Measurements from ENCODE around the gene ASIC2.

ASIC2 gene

GRCh38 chr17:33033176-33033575, 259.9 kb downstream of the ASIC2 start:
- Histone ChIP-seq H3K4me3 (ENCODE audit: low read depth in 1 of 5, low read length in 5 of 5) (no peak overlapping the region), H3K9ac (ENCODE audit: low read length in 5 of 5) (no peak overlapping the region), H3K4me1 (ENCODE audit: control insufficient read depth in 5 of 5, insufficient read depth in 5 of 5, low read length in 5 of 5) (no peaks in the 10 kb centered on the region), H3K36me3 (ENCODE audit: control insufficient read depth in 5 of 5, insufficient read depth in 5 of 5, low read length in 5 of 5) (no peaks in the 10 kb centered on the region), H3K9me3 (ENCODE audit: control insufficient read depth in 5 of 5, low read length in 5 of 5) (peaks cover 0 to 4% (median 0%) of the 10 kb centered on the region in 5 donors), H3K27ac (ENCODE audit: low read depth, low read length) (no peak overlapping the region), H3K27me3 (ENCODE audit: control insufficient read depth in 5 of 5, insufficient read depth in 4 of 5, low read length in 5 of 5) (peaks cover 0 to 8% (median 0%) of the 10 kb centered on the region in 5 donors)

DNA sequence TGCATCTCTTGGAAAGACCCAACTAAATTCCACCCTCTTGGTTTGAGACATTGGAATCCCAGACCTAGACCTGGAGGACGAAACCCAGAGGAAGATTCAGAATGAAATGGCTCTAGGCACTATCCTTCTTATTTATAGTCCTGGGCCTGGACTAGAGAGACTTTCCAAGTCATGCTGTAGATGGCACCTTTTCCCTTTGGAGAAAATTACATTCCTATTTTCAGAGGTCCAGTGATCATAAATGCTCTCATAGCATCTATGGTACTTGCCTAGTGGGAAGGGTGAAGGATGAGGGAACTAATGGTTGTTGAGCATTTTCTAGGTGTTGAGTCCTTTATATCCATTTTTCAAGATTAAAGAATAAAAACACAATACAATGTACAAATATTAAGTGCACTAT, 264.3 kb downstream of the ASIC2 start:
- no peak overlapping the region for H3K9ac ChIP-seq (ENCODE audit: low read length in 5 of 5)
- H3K27me3 ChIP-seq (ENCODE audit: control insufficient read depth in 5 of 5, insufficient read depth in 4 of 5, low read length in 5 of 5), result peaks cover 0 to 7% (median 3%) of the 10 kb centered on the region in 5 donors
- no peak overlapping the region for H3K27ac ChIP-seq (ENCODE audit: low read depth, low read length)
- H3K36me3 ChIP-seq (ENCODE audit: control insufficient read depth in 5 of 5, insufficient read depth in 5 of 5, low read length in 5 of 5), result no peaks in the 10 kb centered on the region
- no peaks in the 10 kb centered on the region for H3K9me3 ChIP-seq (ENCODE audit: control insufficient read depth in 5 of 5, low read length in 5 of 5)
- H3K4me1 ChIP-seq (ENCODE audit: control insufficient read depth in 5 of 5, insufficient read depth in 5 of 5, low read length in 5 of 5), result no peaks in the 10 kb centered on the region
- no peak overlapping the region for H3K4me3 ChIP-seq (ENCODE audit: low read depth in 1 of 5, low read length in 5 of 5)

GRCh38 chr17:33028061-33028460, 265.0 kb downstream of the ASIC2 start:
- no peak overlapping the region for H3K9ac ChIP-seq (ENCODE audit: low read length in 5 of 5)
- no peaks in the 10 kb centered on the region for H3K4me1 ChIP-seq (ENCODE audit: control insufficient read depth in 5 of 5, insufficient read depth in 5 of 5, low read length in 5 of 5)
- peaks cover 0 to 7% (median 0%) of the 10 kb centered on the region in 5 donors for H3K27me3 ChIP-seq (ENCODE audit: control insufficient read depth in 5 of 5, insufficient read depth in 4 of 5, low read length in 5 of 5)
- no peaks in the 10 kb centered on the region for H3K36me3 ChIP-seq (ENCODE audit: control insufficient read depth in 5 of 5, insufficient read depth in 5 of 5, low read length in 5 of 5)
- H3K27ac ChIP-seq (ENCODE audit: low read depth, low read length), result no peak overlapping the region
- H3K9me3 ChIP-seq (ENCODE audit: control insufficient read depth in 5 of 5, low read length in 5 of 5), result no peaks in the 10 kb centered on the region
- no peak overlapping the region for H3K4me3 ChIP-seq (ENCODE audit: low read depth in 1 of 5, low read length in 5 of 5)

- H3K36me3 ChIP-seq (ENCODE audit: control insufficient read depth in 5 of 5, insufficient read depth in 5 of 5, low read length in 5 of 5), result no peaks in the 10 kb centered on the region
- H3K27me3 ChIP-seq (ENCODE audit: control insufficient read depth in 5 of 5, insufficient read depth in 4 of 5, low read length in 5 of 5), result peaks cover 0 to 7% (median 3%) of the 10 kb centered on the region in 5 donors
Measured at GRCh38 chr17:33024688-33025486, 268.2 kb downstream of the ASIC2 start.

GRCh38 chr17:33023790-33024189, 269.3 kb downstream of the ASIC2 start:
- no peak overlapping the region for H3K4me3 ChIP-seq (ENCODE audit: low read depth in 1 of 5, low read length in 5 of 5)

More at GRCh38 chr17:33024688-33025486, 268.2 kb downstream of the ASIC2 start:
- Histone ChIP-seq H3K9ac (ENCODE audit: low read length in 5 of 5) (no peak overlapping the region), H3K4me3 (ENCODE audit: low read depth in 1 of 5, low read length in 5 of 5) (no peak overlapping the region), H3K27ac (ENCODE audit: low read depth, low read length) (no peak overlapping the region), H3K4me1 (ENCODE audit: control insufficient read depth in 5 of 5, insufficient read depth in 5 of 5, low read length in 5 of 5) (no peaks in the 10 kb centered on the region), H3K9me3 (ENCODE audit: control insufficient read depth in 5 of 5, low read length in 5 of 5) (no peaks in the 10 kb centered on the region)

DNA sequence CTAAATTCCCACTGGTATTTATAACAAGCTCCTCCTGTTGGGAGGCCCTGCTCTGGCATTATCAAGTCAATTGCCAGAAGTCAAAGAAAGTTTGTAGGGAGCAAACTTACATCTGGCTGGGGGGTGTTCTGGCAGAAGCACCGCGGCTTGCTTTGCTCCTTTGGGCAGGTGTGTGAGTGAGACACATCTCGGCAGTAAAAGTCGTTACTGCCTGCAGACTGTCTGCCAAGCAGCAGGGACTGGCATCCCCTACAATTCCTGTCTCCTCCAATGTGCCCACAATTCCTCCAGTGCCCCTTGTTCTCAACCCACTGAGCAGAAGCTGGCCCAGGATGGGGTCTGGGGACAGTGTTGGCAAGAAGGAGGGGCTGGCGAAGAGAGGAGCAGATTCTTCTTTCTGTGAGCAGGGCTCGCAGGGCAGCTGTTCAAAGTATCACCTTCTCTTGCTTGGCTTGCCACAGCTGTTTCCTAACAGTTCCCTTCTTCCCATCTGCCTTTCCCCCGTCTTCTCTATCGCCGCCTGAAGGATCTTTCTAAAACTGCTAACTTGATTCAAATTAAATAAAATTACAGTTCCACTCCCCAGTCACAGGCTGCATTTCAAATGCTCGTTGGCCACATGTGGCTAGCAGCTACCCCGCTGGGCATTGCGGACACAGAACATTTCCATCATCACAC, 271.2 kb downstream of the ASIC2 start:
- no peaks in the 10 kb centered on the region for H3K9me3 ChIP-seq (ENCODE audit: control insufficient read depth in 5 of 5, low read length in 5 of 5)
- no peaks in the 10 kb centered on the region for H3K36me3 ChIP-seq (ENCODE audit: control insufficient read depth in 5 of 5, insufficient read depth in 5 of 5, low read length in 5 of 5)
- H3K27ac ChIP-seq (ENCODE audit: low read depth, low read length), result no peak overlapping the region
- H3K4me3 ChIP-seq (ENCODE audit: low read depth in 1 of 5, low read length in 5 of 5), result no peak overlapping the region
- H3K27me3 ChIP-seq (ENCODE audit: control insufficient read depth in 5 of 5, insufficient read depth in 4 of 5, low read length in 5 of 5), result peaks cover 0 to 20% (median 8%) of the 10 kb centered on the region in 5 donors
- no peak overlapping the region for H3K9ac ChIP-seq (ENCODE audit: low read length in 5 of 5)
- H3K4me1 ChIP-seq (ENCODE audit: control insufficient read depth in 5 of 5, insufficient read depth in 5 of 5, low read length in 5 of 5), result no peaks in the 10 kb centered on the region

More at GRCh38 chr17:33023790-33024189, 269.3 kb downstream of the ASIC2 start:
- Histone ChIP-seq H3K27me3 (ENCODE audit: control insufficient read depth in 5 of 5, insufficient read depth in 4 of 5, low read length in 5 of 5) (peaks cover 0 to 17% (median 7%) of the 10 kb centered on the region in 5 donors), H3K4me1 (ENCODE audit: control insufficient read depth in 5 of 5, insufficient read depth in 5 of 5, low read length in 5 of 5) (no peaks in the 10 kb centered on the region), H3K36me3 (ENCODE audit: control insufficient read depth in 5 of 5, insufficient read depth in 5 of 5, low read length in 5 of 5) (no peaks in the 10 kb centered on the region), H3K9me3 (ENCODE audit: control insufficient read depth in 5 of 5, low read length in 5 of 5) (no peaks in the 10 kb centered on the region), H3K9ac (ENCODE audit: low read length in 5 of 5) (no peak overlapping the region), H3K27ac (ENCODE audit: low read depth, low read length) (no peak overlapping the region)

GRCh38 chr17:33019161-33019890, 273.8 kb downstream of the ASIC2 start:
- Histone ChIP-seq H3K9me3 (ENCODE audit: control insufficient read depth in 5 of 5, low read length in 5 of 5) (no peaks in the 10 kb centered on the region), H3K27me3 (ENCODE audit: control insufficient read depth in 5 of 5, insufficient read depth in 4 of 5, low read length in 5 of 5) (peaks cover 0 to 13% (median 10%) of the 10 kb centered on the region in 5 donors), H3K4me1 (ENCODE audit: control insufficient read depth in 5 of 5, insufficient read depth in 5 of 5, low read length in 5 of 5) (no peaks in the 10 kb centered on the region), H3K4me3 (ENCODE audit: low read depth in 1 of 5, low read length in 5 of 5) (no peak overlapping the region), H3K9ac (ENCODE audit: low read length in 5 of 5) (no peak overlapping the region), H3K36me3 (ENCODE audit: control insufficient read depth in 5 of 5, insufficient read depth in 5 of 5, low read length in 5 of 5) (no peaks in the 10 kb centered on the region), H3K27ac (ENCODE audit: low read depth, low read length) (no peak overlapping the region)

DNA sequence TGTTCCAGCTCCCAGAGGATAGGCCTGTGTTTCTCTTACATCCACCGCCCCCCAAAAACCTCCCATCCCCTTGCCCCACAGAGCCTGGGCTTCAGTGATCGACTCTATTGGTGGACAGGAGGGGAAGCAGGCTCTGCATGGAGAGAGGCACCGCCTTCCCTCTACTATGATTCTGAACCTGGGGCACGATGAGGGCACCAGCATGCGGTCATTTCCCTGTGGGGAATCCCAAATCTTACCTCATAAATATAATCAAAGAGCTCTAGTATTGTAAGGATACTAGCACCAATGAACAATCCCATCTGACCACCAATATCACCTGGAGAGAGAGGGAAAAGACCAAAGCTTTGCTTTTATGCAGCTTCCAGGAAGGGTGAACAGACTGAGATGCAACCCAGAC, 275.7 kb downstream of the ASIC2 start:
- Histone ChIP-seq H3K4me1 (ENCODE audit: control insufficient read depth in 5 of 5, insufficient read depth in 5 of 5, low read length in 5 of 5) (no peaks in the 10 kb centered on the region), H3K9me3 (ENCODE audit: control insufficient read depth in 5 of 5, low read length in 5 of 5) (no peaks in the 10 kb centered on the region), H3K4me3 (ENCODE audit: low read depth in 1 of 5, low read length in 5 of 5) (no peak overlapping the region), H3K36me3 (ENCODE audit: control insufficient read depth in 5 of 5, insufficient read depth in 5 of 5, low read length in 5 of 5) (no peaks in the 10 kb centered on the region), H3K27ac (ENCODE audit: low read depth, low read length) (no peak overlapping the region), H3K9ac (ENCODE audit: low read length in 5 of 5) (no peak overlapping the region), H3K27me3 (ENCODE audit: control insufficient read depth in 5 of 5, insufficient read depth in 4 of 5, low read length in 5 of 5) (peaks cover 0 to 13% (median 10%) of the 10 kb centered on the region in 5 donors)

DNA sequence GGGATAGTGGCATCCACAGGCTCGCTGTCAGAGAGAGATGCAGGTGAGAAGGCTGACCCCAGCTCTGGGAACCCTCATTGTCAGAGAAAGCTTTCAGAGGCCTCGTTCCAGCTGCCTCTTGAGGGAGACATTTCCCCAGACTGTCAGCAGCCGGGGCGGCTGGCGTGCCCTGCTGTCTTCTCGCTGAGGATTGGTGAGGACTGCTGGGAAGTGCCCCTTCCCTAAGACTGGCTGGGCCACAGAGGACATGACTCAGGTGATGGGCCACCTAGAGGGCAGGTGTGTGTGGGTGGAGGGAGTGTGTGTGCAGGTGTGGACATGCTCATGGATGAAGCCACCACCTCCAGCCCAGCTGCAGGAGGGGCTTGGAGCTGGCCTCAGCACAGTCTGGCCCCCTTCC, 276.2 kb downstream of the ASIC2 start:
- no peaks in the 10 kb centered on the region for H3K4me1 ChIP-seq (ENCODE audit: control insufficient read depth in 5 of 5, insufficient read depth in 5 of 5, low read length in 5 of 5)
- H3K9ac ChIP-seq (ENCODE audit: low read length in 5 of 5), result no peak overlapping the region
- H3K27me3 ChIP-seq (ENCODE audit: control insufficient read depth in 5 of 5, insufficient read depth in 4 of 5, low read length in 5 of 5), result peaks cover 0 to 13% (median 7%) of the 10 kb centered on the region in 5 donors
- no peak overlapping the region for H3K4me3 ChIP-seq (ENCODE audit: low read depth in 1 of 5, low read length in 5 of 5)
- no peaks in the 10 kb centered on the region for H3K36me3 ChIP-seq (ENCODE audit: control insufficient read depth in 5 of 5, insufficient read depth in 5 of 5, low read length in 5 of 5)
- no peak overlapping the region for H3K27ac ChIP-seq (ENCODE audit: low read depth, low read length)
- H3K9me3 ChIP-seq (ENCODE audit: control insufficient read depth in 5 of 5, low read length in 5 of 5), result no peaks in the 10 kb centered on the region
